Transverse colon (tissue), 3 donors: ENCODE data around the gene WDR47.

Source experiments
- EP300 ChIP-seq: sonication (generic); formaldehyde crosslinking; IDR thresholded peaks from one replicate; pipeline ENCODE4 v1.6.1; 2017; ENCODE audit warnings: antibody characterized with exemption, low read depth
- POLR2A ChIP-seq: fragments of 450-650 bp; IDR thresholded peaks from one replicate; pipeline ENCODE4 v1.6.1; 2016; ENCODE audit warnings: antibody characterized with exemption, mild to moderate bottlenecking, moderate library complexity
- TF ChIP-seq, protein P1 (sequence below), 5 experiments: fragments of 200-600 bp in 3 of 5; fragments of 450-650 bp in 2 of 5; sonication (generic) in 3 of 5; IDR thresholded peaks; 1 replicate in 2 of 5; 2 replicates in 3 of 5; pipeline ENCODE4 v1.5.1; 2016 to 2017; ENCODE audit warnings: antibody characterized with exemption in 5 of 5, inconsistent platforms in 3 of 5, mild to moderate bottlenecking in 2 of 5, moderate library complexity in 1 of 5

DNA sequence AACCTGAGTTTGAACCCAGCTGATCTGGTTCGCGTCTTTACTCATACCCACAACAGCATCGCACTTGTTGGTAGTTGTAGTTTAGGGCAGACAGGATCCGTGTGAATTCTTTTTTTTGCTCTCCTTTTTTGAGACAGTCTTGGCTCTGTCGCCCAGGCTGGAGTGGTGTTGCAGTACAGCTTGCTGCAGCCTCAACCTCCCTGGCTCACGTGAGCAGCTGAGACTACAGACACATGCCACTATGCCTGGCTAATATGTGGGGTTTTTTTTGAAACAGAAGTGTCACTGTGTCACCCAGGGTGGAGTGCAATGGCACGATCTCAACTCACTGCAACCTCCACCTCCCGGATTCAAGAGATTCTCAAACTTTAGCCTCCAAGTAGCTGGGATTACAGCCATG is 26.0 kb upstream of the WDR47 start:
- TF ChIP-seq POLR2A (no peak), EP300 (no peak)
- TF ChIP-seq, protein P1, sequence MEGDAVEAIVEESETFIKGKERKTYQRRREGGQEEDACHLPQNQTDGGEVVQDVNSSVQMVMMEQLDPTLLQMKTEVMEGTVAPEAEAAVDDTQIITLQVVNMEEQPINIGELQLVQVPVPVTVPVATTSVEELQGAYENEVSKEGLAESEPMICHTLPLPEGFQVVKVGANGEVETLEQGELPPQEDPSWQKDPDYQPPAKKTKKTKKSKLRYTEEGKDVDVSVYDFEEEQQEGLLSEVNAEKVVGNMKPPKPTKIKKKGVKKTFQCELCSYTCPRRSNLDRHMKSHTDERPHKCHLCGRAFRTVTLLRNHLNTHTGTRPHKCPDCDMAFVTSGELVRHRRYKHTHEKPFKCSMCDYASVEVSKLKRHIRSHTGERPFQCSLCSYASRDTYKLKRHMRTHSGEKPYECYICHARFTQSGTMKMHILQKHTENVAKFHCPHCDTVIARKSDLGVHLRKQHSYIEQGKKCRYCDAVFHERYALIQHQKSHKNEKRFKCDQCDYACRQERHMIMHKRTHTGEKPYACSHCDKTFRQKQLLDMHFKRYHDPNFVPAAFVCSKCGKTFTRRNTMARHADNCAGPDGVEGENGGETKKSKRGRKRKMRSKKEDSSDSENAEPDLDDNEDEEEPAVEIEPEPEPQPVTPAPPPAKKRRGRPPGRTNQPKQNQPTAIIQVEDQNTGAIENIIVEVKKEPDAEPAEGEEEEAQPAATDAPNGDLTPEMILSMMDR (IDR thresholded peaks at IDR 0.05): no peak
